HS-5 (cell line): Measurements from ENCODE around the gene NDUFA12.

Source experiments
- DNase-seq: peaks from one replicate; pipeline ENCODE4 v3.0.0-alpha.2; 2012; ENCODE audit warnings: low read depth

Gene NDUFA12

DNA sequence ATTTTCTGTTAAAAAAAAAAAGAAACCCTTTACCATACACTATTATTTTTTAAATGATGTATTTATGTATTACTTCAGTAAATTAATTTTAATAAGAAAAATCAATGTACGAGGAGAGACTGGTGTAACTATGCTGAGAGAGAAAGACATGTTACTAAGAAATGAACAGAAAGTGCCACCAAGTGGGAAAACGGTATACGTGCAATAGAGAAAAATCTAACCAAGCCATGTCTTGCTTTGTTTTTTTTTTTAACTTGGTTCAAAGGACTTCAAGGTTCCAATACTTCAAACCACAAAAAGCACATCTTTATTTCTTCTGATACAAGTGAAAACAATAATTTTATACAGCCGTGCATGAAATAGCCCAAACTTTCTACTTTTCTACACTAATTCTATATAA, 22.9 kb downstream of the NDUFA12 start:
- no peak for DNase-seq

DNA sequence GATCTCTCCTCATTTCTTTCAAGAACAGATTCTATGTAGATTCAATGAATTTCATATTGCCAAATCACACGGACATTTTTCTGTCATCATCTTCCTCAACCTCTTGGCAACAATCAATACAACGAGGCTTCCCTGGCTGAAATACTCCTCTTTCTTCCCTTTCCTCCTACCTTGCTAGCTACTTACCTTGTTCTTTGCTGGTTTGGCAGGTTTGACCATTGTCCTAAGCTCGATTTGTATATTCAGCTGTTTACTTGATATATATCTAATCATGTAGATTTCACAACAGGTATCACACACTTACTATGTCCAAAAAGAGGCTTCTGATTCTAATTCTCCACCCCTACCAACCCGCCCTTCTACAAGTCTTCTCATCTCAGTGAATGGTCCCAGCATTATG, 23.6 kb downstream of the NDUFA12 start:
- DNase-seq, result no peak

DNA sequence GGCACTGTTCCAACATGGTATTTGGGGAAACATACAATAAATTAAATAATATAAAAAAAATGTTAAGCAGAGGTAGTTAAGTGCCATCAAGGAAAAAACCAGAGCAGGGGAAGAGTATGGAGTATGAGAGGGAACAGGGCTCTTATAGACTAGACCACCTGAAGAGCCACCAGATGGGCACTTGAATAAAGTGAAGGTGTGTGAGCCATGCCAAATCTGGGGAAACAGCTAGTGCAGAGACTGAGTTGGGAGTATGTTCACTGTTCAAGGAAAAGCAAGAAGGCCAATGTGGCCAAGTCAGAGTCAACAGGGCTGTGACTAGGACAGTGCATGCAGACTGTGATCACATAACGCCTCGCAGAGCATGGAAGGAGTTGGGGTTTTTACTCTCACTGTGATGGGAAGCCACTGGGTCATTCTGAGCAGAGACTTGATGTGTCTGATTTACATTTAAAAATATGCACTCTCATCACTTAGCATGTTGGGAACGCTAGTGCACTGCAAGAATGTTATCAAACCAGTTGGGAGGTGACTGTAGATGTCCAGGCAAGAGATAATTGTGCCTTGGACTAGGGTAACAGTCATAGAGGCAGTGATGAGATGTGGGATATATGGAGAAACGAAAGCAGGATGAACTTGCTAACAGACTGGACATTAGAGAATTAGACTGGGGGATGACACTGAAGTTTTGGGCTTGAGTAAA, 25.6 kb downstream of the NDUFA12 start:
- no peak for DNase-seq

DNA sequence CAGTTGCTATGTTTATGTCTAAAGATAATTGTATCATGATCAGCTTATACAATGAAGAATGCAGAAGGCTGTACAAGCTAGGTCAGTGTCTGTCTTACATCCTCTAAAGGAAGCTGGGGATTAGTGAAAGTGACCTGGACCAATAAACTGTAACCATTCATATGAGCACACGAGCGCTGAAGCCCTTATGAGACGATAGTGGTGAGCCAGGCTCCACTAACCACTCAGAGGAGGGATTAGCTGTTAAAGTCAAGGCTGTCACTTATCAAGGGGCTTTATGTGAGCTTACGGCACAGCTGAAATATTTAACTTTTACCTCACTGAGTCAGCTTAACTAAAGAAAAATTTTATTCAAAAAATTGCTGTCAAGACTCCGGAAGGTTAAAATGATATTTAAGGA, 30.3 kb downstream of the NDUFA12 start:
- no peak for DNase-seq

DNA sequence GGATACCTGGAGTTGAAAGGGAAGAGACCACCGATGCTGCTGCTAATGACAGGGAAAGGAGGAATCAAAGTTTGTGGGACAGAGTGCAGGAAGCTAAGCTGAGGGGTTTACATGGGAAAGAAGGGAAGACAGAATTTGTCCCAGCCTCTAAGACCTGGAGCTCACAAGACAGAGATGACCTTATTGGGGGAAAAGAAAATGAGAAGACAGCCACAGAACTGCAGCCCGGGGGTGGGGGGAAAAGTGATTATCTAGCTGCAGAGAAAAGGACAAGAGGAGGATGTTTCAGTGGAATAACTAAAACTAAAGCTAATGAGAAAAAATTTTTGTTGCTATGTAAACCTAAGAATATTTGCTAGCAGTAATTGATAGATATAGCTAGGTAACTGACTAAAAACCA, 30.7 kb downstream of the NDUFA12 start:
- no peak for DNase-seq

DNA sequence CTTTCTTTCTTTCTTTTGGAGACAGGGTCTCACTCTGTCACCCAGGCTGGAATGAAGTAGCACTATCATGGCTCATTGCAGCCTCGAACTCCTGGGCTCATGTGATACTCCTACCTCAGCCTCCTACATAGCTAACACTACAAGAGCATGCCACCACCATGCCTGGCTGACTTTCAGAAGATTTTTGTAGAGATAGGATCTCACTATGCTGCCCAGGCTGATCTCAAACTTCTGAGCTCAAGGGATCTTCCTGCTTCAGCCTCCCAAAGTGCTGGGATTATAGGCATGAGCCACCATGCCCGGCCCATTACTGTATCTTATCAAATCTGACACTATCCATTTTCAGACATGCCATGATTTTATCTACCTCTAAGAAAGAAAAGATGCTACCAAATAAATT, 31.6 kb downstream of the NDUFA12 start:
- DNase-seq, result no peak

DNA sequence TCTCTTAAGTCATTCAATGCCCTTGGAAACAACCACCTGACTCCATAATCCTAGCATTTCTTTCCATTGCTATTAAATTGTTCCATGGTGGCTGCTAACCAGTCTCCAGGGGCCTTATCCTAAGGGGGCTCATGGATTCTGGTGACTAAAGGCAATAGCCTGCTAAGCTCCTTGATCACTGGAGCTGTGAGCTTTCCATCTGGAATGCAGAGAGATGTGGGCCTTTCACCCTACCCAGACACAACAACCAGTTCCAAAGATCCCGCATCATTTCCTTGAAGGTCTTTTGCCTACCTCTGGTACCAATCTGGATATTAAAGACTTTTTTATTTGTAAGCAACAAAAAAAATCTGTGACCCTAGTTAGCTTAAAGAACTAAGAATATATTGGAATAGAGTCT, 32.9 kb downstream of the NDUFA12 start:
- DNase-seq, result no peak

DNA sequence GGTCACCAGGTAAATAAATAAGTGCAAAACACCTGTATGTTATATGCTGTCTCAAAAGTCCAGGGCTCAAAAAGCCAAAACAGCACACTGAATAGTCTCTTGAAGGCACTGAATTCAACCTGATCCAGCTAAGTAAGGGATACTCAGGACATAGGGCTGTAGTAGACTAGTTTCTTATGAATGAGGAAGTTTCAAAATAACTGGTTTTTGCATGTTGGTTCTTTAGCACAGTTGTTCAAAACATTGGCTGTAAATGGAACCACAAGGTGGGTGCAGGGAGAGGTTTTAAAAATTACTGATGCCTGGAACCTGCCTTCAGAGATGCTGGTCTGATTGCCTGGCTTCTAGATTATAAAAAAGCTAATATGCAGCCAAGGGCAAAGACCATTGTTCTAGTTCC, 34.1 kb downstream of the NDUFA12 start:
- DNase-seq, result no peak

DNA sequence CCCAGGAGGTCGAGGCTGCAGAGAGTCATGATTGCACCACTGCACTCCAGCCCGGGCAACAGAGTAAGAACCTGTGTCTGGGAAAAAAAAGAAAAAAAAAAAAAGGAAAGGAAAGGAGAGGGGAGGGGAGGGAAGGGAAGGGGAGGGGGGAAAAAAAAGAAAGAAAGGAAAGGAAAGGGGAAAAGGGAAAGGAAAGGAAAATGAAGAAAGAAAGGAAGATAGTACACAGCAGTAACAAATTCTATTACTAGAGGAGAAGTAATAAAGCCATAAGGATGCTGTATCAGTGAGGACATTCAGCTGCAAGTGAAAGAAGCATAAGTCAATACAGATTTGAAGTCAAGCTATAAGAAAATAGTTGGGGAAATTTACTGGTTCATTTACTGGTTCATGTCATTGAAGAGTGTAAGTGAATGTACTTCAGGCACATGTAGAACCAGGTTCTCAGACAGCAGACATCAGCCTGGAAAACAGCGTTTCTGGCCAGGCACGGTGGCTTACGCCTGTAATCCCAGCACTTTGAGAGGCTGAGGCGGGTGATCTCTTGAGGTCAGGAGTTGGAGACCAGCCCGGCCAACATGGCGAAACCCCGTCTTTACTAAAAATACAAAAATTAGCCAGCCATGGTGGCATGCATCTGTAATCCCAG, 37.4 kb downstream of the NDUFA12 start:
- DNase-seq, result no peak

DNA sequence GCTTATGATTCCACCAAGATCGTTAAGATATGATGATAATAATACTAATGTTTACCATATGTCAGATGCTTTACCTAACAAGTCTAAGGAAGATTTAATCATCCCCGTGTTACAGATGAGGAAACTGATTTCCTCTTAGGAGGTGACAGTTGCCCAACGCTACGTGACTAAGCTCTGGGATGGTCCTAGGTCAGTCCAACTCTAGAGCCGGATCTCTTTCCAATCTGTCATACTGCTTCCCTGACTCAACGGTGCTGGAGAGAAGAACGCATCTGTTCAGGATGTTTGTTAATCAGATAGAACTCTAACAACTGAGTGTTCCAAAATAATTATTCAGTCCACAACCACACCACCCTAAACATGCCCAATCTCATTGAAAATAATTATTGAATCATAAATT, 39.8 kb downstream of the NDUFA12 start:
- DNase-seq, result no peak

DNA sequence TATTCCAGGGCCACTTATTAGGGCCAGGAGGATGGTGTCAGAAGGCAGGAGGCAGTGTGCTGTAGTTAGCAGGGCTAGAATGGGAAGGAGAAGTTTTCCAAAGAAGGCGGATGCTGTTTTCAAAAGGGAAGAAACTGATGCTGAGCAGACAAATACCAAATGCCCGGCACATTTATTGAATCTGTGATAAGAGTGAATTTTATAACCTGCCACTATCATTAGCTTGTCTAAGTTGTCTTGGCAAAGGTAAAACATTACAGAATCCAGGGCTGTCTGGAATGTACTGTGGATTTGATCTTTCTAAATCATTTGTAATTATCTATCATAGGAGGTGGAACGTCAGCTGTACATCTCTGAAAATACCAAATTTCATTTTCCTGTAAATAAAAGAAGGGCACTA, 40.8 kb downstream of the NDUFA12 start:
- no peak for DNase-seq

DNA sequence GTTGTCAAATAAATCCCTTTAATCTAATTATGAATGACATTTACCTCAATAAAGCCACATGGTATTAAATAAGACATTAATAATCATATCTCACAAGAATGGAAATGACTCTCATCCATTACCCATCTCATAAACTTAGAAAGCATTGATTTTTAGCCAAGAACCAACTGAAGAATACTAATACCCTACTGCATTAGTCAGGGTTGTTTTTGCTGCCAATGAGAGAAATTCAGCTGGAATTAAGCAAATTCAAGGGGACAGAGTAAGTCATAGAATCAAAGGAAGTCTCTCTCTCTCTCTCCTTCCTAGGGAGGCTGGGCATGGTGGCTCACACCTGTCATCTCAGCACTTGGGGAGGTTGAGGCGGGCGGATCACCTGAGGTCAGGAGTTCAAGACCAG, 41.6 kb downstream of the NDUFA12 start:
- DNase-seq, result no peak

DNA sequence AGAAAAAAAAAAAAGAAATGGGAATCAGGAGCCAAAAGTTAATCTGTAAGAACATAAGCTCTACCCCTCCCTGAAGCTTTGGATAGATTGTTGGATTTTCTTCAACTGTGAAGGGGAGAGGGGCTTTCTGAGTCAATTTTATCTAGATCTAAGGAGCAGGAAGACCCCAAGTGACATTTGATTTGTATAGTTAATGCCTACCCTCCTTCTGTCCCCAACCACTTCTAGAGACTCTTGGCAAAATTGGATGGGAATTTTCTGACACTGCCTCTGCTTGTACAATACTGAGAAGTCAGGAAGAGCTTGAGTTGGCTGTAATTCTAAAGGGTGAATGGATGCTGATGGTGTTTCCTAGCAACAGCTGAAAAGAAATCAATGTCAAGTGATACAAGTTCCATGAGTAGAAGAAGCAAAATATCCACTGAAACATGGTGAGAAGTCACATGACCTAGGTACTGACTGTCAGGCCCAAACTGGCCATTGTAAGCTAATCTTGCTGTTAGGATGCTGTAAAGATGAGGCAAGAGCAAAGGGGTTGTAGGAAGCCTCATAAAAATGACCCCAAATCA, 42.2 kb downstream of the NDUFA12 start:
- no peak for DNase-seq

DNA sequence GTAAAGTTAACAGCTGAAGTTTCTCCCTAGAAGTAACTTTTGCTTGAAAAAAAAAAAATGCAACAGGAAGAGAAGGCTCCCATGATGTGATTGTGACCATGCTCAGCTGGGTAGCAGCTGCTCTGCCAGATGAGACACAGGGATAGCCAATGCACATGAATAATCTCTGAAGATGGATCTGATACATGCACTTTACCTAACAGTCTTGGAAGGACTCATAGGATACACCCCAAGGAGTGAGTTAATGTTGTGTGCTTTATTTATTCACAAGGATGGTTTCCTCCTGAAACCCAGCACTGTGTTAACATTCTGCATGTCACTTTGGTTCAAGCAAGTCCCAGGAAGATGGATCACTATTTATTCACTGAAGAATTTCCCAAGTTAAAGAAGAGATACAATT, 46.5 kb downstream of the NDUFA12 start:
- no peak for DNase-seq

DNA sequence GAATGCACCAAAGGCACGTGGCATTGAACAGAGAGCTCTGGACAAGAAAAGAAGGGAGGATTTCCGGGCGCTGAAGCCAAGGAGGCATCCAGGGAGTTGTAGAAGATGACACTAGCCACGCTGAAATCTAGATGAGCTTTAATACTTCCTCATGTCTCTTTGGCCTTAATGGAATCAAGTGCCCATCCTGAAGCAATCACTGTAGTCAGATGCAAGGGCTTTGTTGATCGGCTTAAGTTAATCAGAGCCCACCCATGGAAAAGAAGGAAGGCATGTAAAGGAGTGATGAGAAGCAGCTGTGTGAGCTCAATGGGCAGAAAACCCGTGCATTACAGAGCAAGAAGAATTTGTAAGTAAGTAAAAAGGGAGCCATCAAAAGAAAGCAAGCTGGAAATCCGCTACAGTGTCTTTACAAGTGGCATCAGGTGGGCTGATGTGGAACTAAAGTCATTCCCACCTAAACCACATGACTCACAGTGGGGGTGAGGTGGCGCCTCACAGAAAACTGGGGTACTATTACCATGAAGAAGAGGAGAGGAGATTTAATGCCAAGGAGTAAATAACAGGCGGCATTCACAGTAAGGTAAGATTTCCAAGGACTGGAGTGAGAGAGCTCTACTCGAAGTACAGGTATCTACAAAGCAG, 48.4 kb downstream of the NDUFA12 start:
- no peak for DNase-seq

DNA sequence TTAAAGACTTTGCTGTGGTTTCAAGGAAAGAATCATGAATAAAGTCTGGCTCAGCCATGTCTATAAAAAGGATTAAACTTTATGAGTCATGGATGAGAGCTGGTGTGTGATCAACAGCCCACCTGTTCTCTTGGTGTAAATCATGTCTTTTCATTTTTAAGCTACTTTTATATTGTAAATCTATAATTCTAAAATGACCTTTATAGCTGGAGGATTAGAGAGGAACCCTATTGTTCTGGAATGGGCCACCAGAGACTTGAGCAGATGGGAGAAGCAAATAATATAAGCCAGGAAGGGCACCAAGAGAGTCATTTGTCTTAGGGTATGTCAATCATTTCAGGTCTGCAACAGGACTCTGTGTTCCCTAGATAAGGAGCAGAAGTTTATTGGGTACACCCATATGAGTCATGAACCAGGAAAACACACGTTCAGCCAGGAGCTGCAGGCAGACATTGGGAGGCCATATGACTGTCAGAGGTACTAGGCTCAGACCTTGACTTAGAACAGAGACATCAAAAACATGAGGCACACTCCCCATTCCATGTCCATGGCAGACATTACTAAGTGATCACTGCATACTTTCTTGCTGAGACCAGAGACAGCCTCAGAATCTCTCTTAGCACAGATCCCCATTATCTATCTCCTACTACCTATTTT, 49.3 kb downstream of the NDUFA12 start:
- DNase-seq, result peak; percentile 9

DNA sequence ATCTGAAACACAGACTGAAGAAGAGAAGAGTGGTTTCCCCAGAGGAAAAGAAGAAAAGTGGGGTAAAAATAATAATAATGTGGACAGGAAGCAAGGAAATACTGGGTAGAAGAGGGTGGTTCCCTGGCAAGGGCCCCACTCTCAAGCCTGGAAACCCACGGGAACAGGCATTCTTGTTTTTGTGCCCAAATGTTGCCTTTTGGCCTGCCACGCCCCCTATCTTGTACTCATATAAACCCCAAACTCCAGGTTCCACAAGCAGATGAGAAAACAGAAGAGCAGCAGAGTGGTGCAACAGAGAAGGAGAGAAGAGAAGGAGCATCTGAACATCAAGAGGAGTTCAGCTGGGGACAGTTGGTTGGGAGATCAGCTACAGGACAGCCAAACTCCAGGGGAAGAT, 51.2 kb downstream of the NDUFA12 start:
- DNase-seq, result no peak

DNA sequence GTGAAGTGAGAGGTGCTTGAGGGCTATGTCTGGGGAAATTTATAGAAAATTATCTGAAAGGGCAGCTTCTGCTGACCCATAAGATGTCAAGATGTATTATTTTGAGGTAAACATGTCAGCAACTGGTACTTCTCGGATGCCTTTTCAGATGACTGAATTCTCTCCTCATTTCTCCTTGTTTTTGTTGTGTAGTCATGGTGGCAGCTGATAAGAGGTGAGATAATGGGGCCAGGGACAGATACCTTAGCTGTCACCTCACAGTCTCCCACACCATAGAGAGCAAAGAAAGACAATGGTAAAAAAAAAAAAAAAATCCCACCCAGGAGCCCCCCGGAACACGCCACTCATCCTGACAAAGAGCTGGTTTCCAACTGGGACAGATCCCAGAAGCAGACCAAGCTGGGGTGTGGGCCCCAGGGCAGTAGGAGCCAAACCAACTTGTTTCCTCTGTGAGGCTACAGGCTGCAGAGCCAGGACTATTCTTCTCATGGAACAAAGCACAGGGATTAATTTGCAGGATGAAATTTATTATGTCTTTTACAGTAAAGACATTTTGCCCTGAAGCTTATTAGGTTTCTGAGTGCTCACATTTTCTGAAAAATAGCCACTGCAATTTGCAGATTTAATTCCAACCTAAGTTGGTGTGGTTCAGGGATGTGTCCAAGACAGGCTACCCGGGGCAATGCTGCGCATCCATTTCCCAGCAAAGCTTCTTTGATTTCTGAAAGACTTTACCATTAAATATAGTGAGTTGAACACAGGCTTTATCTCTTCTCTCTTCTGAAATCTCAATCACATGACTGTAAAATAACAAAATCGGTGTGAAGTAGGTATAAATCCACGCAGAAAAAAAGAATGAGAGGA, 52.2 kb downstream of the NDUFA12 start:
- DNase-seq, result no peak

DNA sequence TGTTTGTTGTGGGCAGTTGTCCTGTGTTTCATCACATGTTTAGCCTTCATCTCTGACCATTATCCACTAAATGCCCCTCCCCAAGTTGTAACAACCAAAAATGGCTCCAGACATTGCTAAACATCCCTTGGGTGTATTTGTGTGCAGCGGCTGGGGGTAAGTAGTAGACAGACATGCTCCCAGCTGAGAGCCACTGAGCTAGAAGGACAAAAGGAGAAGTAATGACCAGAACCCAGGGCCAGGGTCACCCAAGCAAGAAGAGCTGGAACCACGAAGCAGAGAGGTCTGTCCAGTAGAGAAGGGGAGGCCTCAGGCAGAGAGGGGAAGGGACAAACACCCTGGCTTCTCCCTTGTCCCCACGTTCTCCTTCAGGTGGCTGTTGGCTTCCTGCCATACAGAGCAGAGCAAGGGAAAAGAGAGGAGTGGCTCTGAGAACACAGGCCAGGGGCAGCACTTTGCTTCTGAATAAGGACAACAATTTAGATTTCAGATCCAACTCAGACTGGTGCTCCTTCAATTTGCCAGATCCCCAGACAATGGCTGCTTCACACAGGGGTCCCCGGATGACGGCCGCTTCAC, 55.2 kb downstream of the NDUFA12 start:
- no peak for DNase-seq

DNA sequence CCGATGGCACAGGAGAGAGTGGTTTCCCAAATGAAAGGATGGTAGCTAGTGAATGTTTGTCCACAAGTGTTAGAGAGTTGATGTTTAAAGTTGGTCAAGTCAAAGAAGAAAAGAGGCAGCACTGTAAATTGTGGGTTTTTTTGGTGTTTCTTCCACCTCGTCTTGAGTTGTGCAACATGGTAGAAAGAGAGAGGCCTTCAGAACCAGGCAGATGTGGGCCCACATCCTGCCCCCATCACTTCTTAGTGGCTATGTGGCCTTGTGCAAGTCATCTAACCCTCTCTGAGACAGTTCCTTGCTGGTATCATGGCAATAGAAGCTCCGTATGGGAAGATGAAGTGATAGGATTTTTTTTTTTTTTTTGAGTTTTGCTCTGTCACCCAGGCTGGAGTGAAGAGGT, 60.8 kb downstream of the NDUFA12 start:
- no peak for DNase-seq

DNA sequence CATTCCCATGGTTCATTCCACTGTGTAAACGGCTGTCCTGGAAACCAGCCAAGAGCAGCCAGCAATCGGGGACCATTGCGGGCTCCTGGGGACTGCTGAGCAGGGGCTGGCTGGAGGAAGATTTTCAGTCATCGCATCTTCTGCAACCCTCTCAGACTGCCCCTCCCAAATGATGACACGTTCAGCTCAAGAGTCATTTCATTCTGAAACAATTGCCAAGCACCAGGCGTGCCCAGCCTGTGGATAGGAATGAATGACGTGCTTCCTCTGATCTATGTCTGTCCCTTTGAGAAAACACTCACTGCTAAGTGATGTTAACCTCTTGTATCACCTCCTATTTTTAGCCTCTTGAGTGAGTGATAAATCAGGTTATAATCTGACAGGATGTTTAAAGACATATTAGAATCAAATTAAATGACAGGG, 62.0 kb downstream of the NDUFA12 start:
- DNase-seq, result peak; percentile 87
